GM21825 (cell line): Measurements from ENCODE around the gene SUGCT.

ENCODE experiments used
- ATAC-seq: cut with Tn5 transposase; IDR thresholded peaks from one replicate; pipeline ENCODE4 v1.9.1; 2021; ENCODE audit warnings: mild to moderate bottlenecking, moderate library complexity; ENCODE audit not compliant: unreplicated experiment

Gene SUGCT

GRCh38 chr7:40755438-40755837, 620.6 kb downstream of the SUGCT start:
- ATAC-seq, result no peak

DNA sequence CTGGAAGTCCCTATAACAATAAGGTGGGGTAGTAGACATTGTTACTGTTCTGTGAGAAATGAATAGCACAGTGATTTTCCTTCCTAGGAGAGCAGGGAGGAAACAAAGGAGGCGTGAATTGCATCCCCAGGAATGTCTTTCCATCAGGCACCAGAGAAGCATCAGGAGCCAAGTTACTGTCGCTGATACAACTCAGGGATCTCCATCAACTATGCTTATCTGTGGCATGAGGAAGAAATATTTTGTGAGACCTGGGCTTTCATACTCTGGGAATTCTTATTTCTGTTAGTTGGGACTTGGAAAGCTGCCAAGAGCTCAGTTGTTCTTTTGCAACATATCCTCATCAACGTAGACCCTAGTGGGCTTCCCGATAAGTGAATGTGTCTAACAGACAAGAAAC, 622.3 kb downstream of the SUGCT start:
- ATAC-seq, result no peak

GRCh38 chr7:40758590-40758989, 623.8 kb downstream of the SUGCT start:
- no peak for ATAC-seq

- ATAC-seq, result no peak
Observed at GRCh38 chr7:40760293-40760964, 625.6 kb downstream of the SUGCT start.

- no peak for ATAC-seq
Observed at GRCh38 chr7:40760987-40761386, 626.2 kb downstream of the SUGCT start.

DNA sequence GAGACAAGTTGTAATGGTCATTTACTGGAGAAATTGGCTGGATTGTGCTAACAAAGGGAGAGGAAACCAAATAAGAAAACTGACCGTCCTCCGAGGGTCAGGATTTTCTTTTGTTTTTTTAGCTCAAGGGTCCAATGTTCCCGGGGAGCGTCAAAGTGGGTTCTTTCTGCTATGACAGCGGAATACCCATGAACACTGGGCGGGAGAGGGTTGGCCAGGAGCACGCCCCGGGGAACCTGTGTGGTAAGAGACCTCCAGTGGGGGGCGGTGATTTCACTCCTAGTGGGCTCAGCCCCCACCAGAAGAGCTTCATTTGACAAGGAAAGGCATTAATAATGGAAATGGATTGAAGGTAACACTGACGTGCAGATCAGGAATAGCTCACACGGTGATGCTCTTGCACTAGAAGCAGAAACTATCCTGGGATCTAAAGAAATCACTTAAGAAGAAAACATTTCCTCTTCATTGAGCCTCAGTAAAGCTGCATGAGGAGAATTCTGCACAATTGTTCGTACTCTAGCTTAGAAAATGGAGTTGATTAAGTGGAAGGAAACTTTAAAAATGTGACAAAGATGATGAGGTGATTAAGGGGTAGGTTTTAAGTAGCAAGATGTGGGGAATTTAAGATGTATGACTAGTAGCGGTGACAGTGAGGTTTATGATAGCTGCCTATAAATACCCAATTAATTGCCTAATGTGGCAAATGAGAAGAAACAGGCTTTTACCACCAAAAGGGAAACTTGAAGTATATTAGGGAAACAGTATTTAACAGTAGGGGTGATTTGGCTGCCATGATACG, 627.2 kb downstream of the SUGCT start:
- no peak for ATAC-seq

- ATAC-seq, result no peak
Observed at GRCh38 chr7:40763319-40764287, 628.8 kb downstream of the SUGCT start.

DNA sequence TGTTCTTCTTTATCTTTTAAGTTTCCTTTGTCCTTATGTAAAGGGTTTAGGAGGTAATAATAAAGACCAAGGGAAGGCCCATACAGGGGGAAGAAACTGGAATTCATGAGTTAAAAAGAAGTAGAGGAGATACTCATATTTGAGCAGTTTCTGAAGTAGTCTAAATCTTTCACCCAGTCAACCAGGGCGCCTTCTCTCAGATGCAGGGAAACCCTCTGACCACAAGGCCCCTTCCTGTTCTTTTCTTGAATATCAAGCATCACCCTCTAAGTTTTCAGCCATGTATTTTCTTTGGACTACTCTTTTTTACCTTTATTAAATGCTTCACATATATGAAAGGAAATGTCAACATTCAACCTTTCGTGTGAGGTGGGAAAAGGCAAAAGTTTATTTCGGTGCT, 630.8 kb downstream of the SUGCT start:
- no peak for ATAC-seq

- ATAC-seq, result no peak
Observed at GRCh38 chr7:40772096-40772495, 637.3 kb downstream of the SUGCT start.

DNA sequence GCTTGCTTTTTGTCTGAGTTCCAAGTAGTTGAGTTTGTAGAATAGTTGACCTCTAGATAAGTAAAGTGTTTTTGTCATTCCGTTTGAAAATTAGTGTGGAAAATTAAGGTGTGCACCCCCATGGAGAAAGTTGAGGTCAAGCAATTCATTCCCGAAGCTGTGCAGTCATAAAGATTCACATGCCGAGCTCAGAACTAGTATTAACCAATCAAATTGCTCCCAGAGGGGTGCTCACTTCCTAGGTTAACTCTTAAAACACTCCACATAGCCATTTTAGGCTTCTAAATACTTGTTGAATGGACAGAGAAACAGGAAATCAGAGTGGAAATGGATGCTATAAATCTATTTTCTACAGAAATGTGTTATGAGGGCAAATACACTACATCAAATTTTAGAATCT, 638.9 kb downstream of the SUGCT start:
- no peak for ATAC-seq

- ATAC-seq, result no peak
Observed at GRCh38 chr7:40775877-40776276, 641.1 kb downstream of the SUGCT start.

GRCh38 chr7:40777730-40778312, 643.0 kb downstream of the SUGCT start:
- no peak for ATAC-seq

GRCh38 chr7:40780460-40780859, 645.7 kb downstream of the SUGCT start:
- ATAC-seq, result no peak

- no peak for ATAC-seq
Observed at GRCh38 chr7:40782836-40783235, 648.0 kb downstream of the SUGCT start.

DNA sequence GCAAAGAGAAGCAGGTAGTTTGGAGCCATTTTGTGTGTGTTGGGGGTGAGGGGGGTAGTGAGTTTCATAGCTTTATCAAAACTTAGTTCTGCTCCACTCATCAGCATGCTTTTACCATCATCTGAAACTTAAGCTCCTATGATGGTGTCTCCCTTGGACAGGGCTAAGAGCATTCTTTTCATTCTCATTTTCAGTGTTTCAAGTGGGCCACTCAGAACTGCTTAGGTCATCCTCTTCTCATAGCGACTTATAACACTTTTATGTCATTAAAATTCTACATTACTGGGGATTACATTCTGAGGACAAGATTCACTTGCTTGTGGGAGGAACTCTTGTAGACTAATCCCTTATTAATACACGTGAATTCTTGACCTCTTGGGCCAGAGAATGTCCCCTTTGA, 649.4 kb downstream of the SUGCT start:
- no peak for ATAC-seq

- ATAC-seq, result no peak
Observed at GRCh38 chr7:40786909-40787308, 652.1 kb downstream of the SUGCT start.

- ATAC-seq, result no peak
Observed at GRCh38 chr7:40793132-40793531, 658.3 kb downstream of the SUGCT start.

GRCh38 chr7:40795607-40796006, 660.8 kb downstream of the SUGCT start:
- no peak for ATAC-seq

DNA sequence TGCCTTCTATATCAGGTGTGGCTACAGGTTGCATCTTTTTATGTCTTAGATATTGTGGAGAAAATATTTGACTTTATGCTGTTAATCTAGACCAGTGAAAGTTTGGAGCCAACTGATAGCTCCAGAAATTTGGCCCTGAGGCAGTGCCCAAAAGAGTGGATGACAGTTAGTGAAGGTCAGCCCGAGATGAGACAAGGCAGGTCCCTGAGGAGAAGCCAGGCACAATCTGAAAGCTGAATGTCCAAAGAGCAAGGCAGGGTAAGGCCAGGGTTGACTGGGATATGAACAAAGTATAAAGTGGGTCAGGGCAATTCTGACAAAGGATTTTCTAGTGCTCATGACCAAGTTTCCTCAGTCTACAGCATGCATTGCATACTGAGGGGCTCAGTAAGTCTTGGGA, 661.9 kb downstream of the SUGCT start:
- ATAC-seq, result no peak

GRCh38 chr7:40798613-40799012, 663.8 kb downstream of the SUGCT start:
- ATAC-seq, result no peak
